GM23248 (cell line): ENCODE measurements around the gene EML6.

Source experiments
- EZH2 ChIP-seq: fragments of 200-600 bp; sonication (generic); IDR thresholded peaks from 2 replicates; pipeline ENCODE4 v1.6.1; 2018; ENCODE audit warnings: antibody characterized with exemption, mild to moderate bottlenecking; ENCODE audit not compliant: insufficient read depth, poor library complexity, severe bottlenecking
- EZH2phosphoT487 ChIP-seq: fragments of 200-600 bp; sonication (generic); IDR thresholded peaks from 2 replicates; pipeline ENCODE4 v1.6.1; 2018; ENCODE audit warnings: antibody characterized with exemption, moderate library complexity, mild to moderate bottlenecking, low read depth; ENCODE audit not compliant: insufficient read depth

DNA sequence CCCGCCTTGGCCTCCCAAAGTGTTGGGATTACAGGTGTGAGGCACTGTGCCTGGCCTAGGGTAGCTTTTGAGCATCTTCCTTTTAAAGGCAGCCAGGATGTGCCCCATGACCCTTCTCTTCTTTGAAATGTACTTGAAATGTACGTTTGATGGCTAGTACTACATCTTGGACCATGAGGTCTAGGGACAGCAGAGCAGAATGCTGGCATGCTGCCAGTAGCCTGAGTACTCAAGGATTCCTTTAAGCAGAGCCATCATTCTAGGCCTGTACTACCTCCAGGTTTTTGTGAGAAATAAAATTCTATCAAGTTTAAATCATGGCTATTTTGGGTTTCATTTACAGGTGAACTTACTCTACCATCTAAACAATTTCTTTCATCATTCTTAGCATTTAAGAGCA is 2.9 kb upstream of the EML6 start:
- TF ChIP-seq EZH2 (no peak), EZH2phosphoT487 (no peak)
